HepG2 (cell line): ENCODE results near the gene CCL4L2. TPM values are rescaled to one million over a fixed set of nuclear protein-coding genes. Genes with fewer than 3 reads are reported as not detected.

Experiments
- HIC2 ChIP-seq: sonication (generic); formaldehyde crosslinking; IDR thresholded peaks from 2 replicates; pipeline ENCODE4 v1.9.0; 2022; ENCODE audit warnings: low read depth, missing genetic modification reagents
- MLXIP ChIP-seq: sonication (generic); formaldehyde crosslinking; IDR thresholded peaks from 2 replicates; pipeline ENCODE4 v1.9.0; 2021; ENCODE audit warnings: missing genetic modification reagents, borderline replicate concordance
- RFXANK ChIP-seq: IDR thresholded peaks from 2 replicates; pipeline ENCODE4 v1.6.1; 2016
- RNF219 ChIP-seq: sonication (generic); formaldehyde crosslinking; IDR thresholded peaks from 2 replicates; pipeline ENCODE4 v1.5.0; 2020; ENCODE audit warnings: mild to moderate bottlenecking, missing genetic modification reagents
- SYNCRIP ChIP-seq: fragments of 200-400 bp; formaldehyde crosslinking; IDR thresholded peaks from 2 replicates; pipeline ENCODE4 v1.6.1; 2018; ENCODE audit warnings: mild to moderate bottlenecking, low read depth, low read length; ENCODE audit not compliant: insufficient read depth
- YY1 ChIP-seq: IDR thresholded peaks from 2 replicates; pipeline ENCODE4 v1.6.1; 2011; ENCODE audit warnings: low read length, low read depth, moderate library complexity, mild to moderate bottlenecking; ENCODE audit not compliant: insufficient read depth, insufficient replicate concordance
- ZNF274 ChIP-seq: sonication (generic); formaldehyde crosslinking; IDR thresholded peaks from 2 replicates; pipeline ENCODE4 v1.5.1; 2020; ENCODE audit warnings: mild to moderate bottlenecking, missing genetic modification reagents
- ZNF296 ChIP-seq: sonication (generic); formaldehyde crosslinking; conservative IDR thresholded peaks from 2 replicates; pipeline ENCODE4 v1.5.0; 2020; ENCODE audit warnings: mild to moderate bottlenecking, missing genetic modification reagents
- polyA plus RNA-seq, 8 experiments: library from polyadenylated mRNA; depleted of rRNA in 3 of 8; stranded (reverse) in 7 of 8; unstranded in 1 of 8; fragments of >200 nt; fragmentation: Illumina TruSeq in 4 of 8; extraction: Trizol in 4 of 8; gene quantifications; 2 replicates each; pipeline versions ENCODE4 v1.2.1 to v1.2.3, GENCODE V29; 2011 to 2016; ENCODE audit warnings: low read depth in 4 of 8, missing spikeins in 1 of 8, mixed read lengths in 1 of 8; ENCODE audit not compliant: insufficient read depth in 1 of 8
- total RNA-seq, 5 experiments: library from RNA; depleted of rRNA; stranded (reverse); fragments of >200 nt; fragmentation: Illumina TruSeq; extraction: Trizol; gene quantifications; 2 replicates each; pipeline ENCODE4 v1.2.3, GENCODE V29; 2016; ENCODE audit warnings: low read depth in 1 of 5

Gene CCL4L2
- total and polyA plus RNA-seq, 2 of the 13 experiments (the other 11 are each of a cell fraction or from before 2014, with no cell fraction given) = not detected

- TF ChIP-seq HIC2 (CRISPR knock-in tag) (no peak), MLXIP (no peak), SYNCRIP (no peak), ZNF274 (CRISPR knock-in tag) (no peak), ZNF296 (CRISPR knock-in tag) (no peak), YY1 (no peak), RFXANK (CRISPR knock-in tag) (no peak), RNF219 (CRISPR knock-in tag) (no peak)
- TF ChIP-seq, all 625 proteins: peak for 18
Measured at GRCh38 chr17:36183001-36183971, 27.6 kb upstream of the CCL4L2 start (continued).
